Fibroblast of pulmonary artery (primary cell): Measurements from ENCODE around the gene OR51F1.
"Not testable (repeated sequence)": the region's sequence is repeated elsewhere in the genome, so short reads cannot be mapped to it uniquely, and the experiment has no call there.

Experiments
- DNase-seq: peaks from one replicate; pipeline ENCODE4 v3.0.0-alpha.2; 2010; ENCODE audit warnings: low read depth
- H3K4me3 ChIP-seq: replicated peaks from 2 replicates; pipeline ENCODE4 v1.5.1; 2011; ENCODE audit warnings: low read depth, mild to moderate bottlenecking, control low read depth, low read length, moderate library complexity
- TF ChIP-seq, protein P1 (sequence below): IDR thresholded peaks from 2 replicates; pipeline ENCODE4 v1.5.1; 2011; ENCODE audit warnings: mild to moderate bottlenecking, control low read depth, low read length, inconsistent platforms; ENCODE audit errors: missing control alignments

OR51F1 gene

DNA sequence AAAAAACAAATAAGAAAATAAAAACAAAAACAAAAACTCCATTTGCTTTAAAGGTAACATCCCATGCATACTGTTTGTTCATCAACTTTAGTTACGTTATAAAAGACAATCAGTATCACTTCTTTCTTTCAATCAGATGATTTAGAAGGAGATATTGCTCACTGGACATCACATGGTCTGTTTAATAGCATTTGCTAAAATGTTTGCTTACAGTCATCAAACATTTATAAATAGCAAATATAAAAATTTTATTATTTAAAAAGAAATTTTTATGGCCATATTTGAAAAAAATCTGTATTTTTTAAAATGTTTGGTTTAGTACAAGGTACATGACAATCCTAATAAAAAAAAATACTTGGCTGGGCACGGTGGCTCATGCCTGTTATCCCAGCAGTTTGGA is 42.6 kb downstream of the OR51F1 start:
- DNase-seq, result no peak
- TF ChIP-seq, protein P1, sequence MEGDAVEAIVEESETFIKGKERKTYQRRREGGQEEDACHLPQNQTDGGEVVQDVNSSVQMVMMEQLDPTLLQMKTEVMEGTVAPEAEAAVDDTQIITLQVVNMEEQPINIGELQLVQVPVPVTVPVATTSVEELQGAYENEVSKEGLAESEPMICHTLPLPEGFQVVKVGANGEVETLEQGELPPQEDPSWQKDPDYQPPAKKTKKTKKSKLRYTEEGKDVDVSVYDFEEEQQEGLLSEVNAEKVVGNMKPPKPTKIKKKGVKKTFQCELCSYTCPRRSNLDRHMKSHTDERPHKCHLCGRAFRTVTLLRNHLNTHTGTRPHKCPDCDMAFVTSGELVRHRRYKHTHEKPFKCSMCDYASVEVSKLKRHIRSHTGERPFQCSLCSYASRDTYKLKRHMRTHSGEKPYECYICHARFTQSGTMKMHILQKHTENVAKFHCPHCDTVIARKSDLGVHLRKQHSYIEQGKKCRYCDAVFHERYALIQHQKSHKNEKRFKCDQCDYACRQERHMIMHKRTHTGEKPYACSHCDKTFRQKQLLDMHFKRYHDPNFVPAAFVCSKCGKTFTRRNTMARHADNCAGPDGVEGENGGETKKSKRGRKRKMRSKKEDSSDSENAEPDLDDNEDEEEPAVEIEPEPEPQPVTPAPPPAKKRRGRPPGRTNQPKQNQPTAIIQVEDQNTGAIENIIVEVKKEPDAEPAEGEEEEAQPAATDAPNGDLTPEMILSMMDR, result no peak
- no peak overlapping the region for H3K4me3 ChIP-seq

DNA sequence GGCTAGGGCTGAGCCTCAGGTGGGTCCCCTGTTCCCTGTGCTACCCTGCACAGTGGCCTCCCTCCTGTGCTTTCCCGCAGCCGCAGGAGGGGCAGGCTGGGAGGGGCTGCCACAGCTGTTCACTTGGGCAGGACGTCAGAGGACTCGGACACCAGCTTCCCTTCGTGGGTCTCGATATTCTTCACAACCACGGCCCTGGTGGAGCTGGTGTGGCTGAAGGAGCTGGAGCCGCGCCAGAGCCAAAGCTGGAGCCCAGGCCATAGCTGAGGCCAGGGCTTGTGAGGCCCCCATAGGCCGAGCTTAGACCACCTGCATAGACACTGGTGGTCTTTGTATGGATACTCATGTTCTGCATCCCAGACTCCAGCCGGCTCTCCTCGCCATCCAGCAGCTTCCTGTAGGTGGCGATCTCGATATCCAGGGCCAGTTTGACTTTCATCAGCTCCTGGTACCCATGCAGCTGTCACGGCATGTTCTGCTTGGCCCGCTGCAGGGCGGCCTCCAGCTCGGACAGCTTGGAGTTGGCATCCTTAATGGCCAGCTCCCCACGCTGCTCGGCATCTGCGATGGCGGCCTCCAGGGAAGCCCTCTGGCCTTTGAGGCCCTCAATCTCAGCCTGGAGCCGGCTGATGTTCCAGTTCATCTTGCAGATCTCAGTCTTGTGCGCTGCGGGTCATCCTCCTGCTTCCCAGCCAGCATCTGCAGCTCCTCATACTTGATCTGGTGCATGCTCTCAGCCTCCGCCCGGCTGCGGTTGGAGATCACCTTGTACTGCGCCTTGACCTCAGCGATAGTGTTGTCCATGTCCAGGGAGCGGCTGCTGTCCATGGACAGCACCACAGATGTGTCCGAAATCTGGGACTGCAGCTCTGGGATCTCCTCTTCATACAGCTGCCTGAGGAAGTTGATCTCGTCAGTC is 46.9 kb downstream of the OR51F1 start:
- not testable (repeated sequence) for H3K4me3 ChIP-seq, DNase-seq
